GM20431 (cell line): ENCODE measurements around the gene SKIL.

Source experiments
- in situ Hi-C: fragments of 300-500 bp; cut with MseI, MboI; formaldehyde crosslinking; loops from one replicate; pipeline ENCODE4 v1.15.0; 2020; ENCODE audit warnings: low sequenced_read_pairs; ENCODE audit not compliant: unreplicated experiment

Gene SKIL

DNA sequence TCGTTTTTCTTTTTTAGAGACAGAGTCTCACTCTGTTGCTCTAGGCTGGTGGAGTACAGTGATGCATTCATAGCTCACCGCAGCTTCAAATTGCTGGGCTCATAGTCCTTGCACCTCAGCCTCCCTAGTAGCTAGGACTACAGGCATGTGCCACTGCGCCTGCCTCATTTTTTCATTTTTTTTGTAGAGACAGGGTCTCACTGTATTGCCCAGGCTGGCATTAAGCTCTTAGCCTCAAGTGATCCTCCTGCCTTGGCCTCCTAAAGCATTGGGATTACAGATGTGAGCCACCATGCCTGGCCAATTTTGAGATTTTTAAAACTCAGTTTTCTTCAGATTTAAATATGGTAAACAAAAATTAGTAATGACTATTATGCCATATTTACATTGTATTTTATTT is 29.0 kb downstream of the SKIL start:
- in situ Hi-C loops, result no loop called here

DNA sequence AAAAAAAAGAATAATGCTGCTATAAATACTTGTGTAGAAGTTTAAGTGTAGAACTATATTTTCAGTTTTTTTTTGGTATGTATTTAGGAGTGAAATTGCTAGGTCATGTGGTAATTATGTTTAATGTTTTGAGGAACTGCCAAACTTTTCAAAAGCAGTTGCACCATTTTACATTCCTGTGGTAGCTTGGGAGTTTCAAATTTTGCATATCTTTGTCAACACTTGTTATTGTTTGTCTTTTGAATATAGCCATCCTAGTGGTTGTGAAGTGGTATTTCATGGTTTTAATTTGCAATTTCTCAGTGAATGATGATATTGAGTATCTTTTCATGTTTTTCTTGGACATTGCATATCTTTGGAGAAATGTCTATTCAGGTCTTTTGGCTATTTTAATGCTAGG is 30.4 kb downstream of the SKIL start:
- in situ Hi-C loops, result no loop called here

DNA sequence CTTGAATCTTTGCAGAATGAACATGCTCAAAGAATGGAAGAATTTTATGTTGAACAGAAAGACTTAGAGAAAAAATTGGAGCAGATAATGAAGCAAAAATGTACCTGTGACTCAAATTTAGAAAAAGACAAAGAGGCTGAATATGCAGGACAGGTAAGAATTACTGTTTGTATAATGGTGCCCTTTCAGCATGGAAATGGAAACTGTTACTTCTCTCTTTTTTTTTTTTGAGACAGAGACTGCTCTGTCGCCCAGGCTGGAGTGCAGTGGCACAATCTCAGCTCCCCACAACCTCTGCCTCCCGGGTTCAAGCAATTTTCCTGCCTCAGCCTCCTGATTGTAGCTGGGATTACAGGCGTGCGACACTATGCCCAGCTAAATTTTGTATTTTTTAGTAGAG is 33.6 kb downstream of the SKIL start:
- in situ Hi-C loops, result no loop called here

DNA sequence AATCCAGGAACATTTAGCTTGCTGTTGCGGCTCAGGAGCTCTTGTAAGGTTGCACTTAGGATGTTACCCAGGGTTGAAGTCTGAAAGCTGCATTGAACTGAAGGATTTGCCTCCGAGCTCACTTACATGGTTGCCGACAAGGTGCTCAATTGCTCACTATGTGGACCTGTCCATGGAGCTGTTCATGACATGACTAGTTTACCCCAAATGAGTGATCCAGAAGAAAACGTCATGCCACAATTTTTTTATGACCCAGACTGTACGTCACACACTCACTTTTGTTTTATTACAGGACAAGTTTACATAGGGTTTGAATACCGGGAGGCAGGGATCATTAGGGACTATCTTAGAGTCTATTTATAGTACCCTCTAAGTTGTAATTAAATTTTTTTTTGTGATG is 40.2 kb downstream of the SKIL start:
- in situ Hi-C loops, result no loop called here

DNA sequence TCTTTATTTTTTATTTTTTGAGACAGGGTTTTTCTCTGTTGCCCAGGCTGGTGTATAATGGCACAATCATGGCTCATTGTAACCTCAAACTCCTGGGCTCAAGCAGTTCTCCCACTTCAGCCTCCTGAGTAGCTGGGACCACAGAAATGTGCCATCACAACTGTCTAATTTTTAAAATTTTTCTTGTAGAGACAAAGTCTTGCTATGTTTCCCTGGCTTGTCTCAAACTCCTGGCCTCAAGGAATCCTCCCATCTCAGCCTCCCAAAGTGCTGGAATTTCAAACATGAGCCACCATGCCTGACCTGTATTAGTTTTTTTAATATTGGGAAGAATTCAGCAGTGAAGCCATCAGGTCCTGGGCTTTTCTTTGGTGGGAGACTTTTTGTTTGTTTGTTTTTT is 47.6 kb downstream of the SKIL start:
- in situ Hi-C loops, result loop anchor here (25.0 kb wide), 2 partner anchors 93 to 282 kb away; no protein-coding TSS in a partner anchor

DNA sequence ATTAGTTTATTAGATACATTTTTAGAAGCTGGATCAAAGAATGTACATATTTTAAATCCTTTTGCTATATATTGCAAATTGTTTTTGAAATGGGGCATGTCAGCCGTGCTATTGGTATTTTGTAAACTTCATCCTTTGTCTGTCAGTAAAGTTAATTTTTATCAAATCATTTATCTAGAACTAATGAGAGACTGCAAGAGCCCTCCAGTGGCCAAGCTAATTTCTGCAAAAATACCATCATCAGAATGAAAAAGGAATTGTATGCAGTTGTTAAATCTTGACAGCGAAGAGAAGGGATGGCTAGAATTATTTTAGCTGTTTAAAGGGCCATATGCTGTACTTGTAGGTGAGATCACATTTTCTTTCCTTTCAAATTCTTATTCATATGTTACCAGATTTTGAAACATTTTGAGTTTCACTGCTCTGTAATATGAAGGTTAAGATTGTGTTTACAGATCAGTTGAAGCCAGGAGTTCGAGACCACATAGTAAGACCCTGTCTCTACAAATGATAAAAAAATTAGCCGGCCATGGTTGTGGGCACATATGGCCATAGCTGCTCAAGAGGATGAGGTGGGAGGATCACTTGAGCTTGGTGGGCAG is 53.0 kb downstream of the SKIL start:
- in situ Hi-C loops, result loop anchor here (10.0 to 25.0 kb wide), 3 partner anchors 98 to 404 kb away; no protein-coding TSS in a partner anchor

DNA sequence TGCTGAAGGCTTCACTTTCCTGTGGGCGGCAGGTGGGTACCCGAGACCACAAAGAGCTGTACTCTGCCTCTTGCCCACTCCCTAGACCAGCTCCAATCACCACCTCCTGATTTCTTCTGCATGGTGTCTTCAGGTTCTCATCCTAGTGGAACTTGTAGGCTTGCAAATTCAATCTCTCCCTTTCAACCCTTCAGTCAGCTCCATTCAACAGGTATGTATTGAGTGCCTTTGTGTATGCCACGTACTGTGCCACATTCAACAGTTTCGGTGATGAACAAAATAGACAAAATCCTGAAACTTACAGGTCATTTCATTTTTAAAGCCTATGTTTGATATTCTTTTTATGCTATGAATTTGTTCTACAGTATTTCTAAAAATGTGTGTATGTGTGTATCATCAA is 55.8 kb downstream of the SKIL start:
- in situ Hi-C loops, result loop anchor here (10.0 to 25.0 kb wide), 3 partner anchors 101 to 402 kb away; no protein-coding TSS in a partner anchor

DNA sequence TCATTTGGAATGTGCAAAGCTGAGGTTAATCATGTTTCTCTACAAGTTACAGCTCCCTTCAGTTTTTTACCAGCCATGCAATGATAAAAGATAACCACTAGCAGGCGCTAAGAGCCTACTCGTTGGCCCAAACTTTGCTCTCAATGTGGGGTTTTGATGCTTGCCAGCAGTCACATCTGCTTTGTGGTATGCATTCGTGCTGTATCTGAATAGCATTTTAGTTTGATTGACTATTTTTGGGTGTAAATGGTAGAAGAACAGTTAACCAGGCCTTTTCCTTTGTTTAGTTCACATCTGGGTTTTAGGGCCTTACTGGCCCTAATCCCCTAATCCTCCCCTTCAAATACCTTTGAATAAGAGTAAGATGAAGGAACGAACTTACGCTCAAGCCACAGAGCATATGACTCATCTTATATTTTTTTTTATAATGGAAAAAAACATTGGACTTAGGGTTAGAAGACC is 56.7 kb downstream of the SKIL start:
- in situ Hi-C loops, result loop anchor here (10.0 to 25.0 kb wide), 3 partner anchors 102 to 401 kb away; no protein-coding TSS in a partner anchor

DNA sequence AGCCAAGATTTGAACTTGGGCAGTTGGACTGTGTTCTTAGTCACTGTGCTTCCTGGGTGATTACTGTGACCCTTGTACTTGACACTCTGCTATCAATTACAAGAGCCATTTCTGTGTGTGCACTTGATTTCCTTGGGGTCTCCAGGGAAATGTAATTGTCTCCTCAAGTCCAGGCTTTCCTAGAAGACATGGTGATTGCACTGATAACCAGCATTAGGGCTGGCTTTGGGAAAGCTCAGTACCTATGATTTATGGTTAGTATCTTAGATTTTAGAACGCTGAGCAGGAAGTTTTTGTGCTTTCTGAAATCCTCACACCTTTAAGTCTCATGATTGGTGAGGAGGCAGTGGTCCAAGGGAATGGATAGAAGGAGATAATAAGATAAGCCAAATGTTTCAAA is 59.6 kb downstream of the SKIL start:
- in situ Hi-C loops, result loop anchor here (10.0 to 25.0 kb wide), 3 partner anchors 105 to 398 kb away; no protein-coding TSS in a partner anchor

DNA sequence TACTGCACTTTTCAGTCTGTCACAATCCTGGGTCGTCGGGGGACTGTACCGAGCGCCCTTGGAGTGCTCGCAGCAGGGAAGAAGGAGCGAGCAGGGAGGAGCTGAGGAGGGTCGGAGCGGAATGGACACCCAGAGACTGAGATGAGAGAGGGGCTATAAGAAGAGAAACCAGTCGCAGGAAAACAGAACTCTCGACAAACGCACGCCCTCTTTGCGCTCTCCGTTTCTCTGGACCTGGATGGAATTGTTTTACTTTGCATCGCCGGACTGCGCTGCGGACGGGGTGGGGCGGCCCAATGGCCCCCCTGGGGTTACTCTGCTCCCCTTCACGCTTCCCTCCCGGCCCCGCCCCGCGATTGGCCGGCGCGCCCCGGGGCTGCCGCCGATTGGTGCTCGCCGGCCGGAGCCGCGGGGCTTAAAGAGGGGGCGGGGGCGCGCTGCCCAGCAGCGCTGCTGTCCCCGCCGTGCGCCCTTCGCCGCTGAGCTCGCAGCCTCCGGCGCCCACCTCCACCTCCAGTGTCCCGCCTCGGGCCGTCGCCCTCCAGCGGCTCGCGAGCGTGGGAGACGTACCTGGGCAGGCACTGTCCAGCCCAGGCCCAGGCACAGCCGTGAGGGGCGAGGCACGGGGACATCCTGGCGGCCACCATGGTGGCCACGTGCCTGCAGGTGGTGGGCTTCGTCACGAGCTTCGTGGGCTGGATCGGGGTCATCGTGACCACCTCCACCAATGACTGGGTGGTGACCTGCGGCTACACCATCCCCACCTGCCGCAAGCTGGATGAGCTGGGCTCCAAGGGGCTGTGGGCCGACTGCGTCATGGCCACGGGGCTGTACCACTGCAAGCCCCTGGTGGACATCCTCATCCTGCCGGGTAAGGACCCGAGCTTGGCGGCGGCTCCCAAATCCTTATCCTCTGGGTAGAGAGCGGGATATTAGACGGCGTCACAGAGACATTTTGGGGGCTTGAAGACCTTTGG is 61.2 kb downstream of the SKIL start, which contains the start of gene CLDN11:
TSS of gene CLDN11 (plus strand) at position 447 of the 977 bp plus-strand sequence. CDS start at position 646, 199 bp downstream.
- in situ Hi-C loops, result loop anchor here (10.0 to 25.0 kb wide), 3 partner anchors 106 to 396 kb away; no protein-coding TSS in a partner anchor

DNA sequence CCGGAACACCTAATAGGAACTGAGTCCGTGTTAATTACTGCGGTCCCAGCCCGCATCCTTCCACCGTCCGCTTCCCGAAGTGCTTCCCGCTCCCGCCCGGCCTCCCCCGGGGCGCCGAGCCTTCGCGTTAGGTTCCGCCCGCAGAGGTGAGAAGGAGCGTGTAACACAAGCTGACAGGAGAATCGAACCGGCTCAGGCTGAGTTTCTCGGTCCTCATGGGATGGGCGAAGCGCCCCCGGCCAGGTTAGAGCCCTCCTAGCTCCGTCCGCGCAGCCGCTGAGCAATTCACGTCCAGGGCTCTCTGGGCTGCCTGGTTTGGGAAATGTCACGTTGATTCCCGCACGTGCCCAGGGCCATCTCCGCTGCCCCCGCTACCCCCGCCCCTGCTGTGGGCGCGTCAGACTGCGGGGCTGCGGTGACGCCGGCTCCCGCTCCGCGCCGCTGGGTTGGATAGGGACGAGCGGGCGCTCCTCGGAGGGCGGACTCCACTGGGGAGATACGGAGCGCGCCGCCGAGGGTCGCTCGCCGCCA is 62.1 kb downstream of the SKIL start:
- in situ Hi-C loops, result loop anchor here (10.0 to 25.0 kb wide), 3 partner anchors 107 to 395 kb away; no protein-coding TSS in a partner anchor

DNA sequence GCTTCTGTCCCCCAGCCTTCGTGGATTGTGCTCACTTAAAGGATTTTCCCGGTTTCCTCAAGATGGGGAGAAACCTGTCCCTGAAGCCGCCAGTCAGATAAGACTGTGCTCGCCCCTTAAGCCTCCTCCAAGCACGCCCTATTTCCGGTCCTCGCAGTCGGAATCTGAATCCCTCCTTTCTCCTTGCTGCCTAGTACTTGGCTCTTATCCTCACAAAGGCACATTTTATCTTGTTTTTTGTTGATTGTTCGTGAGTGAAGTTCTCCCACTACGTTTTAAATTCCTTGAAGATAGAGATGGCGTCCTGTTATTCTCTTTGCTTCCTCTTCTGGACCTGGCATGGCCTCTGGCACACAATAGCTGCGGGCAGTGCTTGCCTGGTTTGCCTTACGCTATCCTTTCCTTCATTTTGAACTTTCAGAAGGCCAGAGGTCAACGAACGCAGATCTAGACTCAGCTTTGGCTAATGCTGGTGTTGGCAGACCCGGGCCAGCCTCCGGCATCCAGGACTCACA is 62.8 kb downstream of the SKIL start:
- in situ Hi-C loops, result loop anchor here (25.0 kb wide), 2 partner anchors 108 to 267 kb away; no protein-coding TSS in a partner anchor

DNA sequence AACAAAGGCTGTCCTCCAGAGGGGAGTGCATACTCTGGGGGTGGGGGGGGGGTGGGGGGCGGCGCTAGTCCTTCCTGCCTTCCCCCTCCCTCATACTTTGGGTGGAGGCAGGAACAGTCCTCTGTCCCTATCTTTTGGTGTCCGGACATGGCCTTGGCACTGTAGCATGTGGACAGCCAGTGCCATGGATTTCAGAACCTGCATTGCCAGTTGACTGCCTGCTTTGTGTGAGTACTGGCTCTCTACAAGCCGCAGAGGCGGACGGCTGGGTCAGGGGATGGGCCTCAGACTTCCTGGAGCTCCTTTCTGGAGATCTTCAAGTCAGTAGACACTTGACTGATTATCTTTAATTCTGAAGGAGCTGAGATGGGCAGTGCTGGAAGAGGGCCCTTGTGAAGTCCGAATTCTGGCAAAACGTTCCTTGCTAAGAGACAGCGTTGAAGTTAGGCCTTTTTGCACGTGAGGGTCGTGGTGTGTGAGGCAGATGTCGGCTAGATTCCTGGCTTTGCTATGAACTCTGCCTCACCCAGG is 63.7 kb downstream of the SKIL start:
- in situ Hi-C loops, result loop anchor here (25.0 kb wide), 2 partner anchors 109 to 266 kb away; no protein-coding TSS in a partner anchor

DNA sequence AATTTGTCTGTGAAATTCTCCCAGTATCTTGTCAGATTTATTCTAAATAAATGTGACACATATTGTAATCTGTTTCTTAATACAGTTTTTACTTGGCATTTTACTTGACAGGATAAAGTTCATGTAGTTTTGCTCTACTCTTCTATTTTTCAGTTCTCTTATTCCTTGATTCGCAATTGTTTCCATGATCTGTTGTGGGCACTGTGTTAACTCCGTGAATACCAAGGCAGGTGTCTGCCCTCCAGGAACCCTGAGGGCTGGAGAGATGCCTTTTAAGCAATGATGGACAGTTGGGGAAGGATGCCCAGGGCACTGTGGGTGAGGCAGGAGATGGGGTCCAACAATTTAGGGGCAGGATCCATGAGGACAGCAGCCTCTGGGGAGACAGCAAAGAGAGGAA is 64.2 kb downstream of the SKIL start:
- in situ Hi-C loops, result loop anchor here (25.0 kb wide), 2 partner anchors 109 to 266 kb away; no protein-coding TSS in a partner anchor

DNA sequence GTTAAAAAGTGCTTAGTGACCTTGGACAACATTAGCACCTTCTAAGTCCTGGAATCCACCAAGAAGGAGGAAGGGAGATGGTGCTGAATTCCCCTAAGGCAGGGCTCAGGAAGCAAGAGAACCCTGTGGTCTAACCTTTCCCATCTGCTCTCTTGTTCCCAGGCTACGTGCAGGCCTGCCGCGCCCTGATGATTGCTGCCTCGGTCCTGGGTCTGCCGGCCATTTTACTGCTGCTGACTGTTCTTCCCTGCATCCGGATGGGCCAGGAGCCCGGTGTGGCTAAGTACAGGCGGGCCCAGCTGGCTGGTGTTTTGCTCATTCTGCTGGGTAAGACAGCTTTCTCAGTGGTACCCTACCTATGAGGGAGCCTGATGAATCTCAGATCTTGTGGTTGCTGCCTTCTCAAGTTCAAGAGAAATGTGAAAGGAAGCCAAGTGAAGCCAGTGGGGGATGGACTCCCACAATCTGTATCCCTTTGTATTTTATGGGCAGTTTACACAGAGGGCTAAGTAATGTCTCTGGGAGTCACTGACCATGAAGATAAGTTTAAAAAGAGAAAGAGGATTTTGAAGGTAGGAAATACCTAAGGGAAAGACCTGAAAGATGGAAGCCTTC is 65.6 kb downstream of the SKIL start:
- in situ Hi-C loops, result loop anchor here (25.0 kb wide), 2 partner anchors 111 to 264 kb away; no protein-coding TSS in a partner anchor

DNA sequence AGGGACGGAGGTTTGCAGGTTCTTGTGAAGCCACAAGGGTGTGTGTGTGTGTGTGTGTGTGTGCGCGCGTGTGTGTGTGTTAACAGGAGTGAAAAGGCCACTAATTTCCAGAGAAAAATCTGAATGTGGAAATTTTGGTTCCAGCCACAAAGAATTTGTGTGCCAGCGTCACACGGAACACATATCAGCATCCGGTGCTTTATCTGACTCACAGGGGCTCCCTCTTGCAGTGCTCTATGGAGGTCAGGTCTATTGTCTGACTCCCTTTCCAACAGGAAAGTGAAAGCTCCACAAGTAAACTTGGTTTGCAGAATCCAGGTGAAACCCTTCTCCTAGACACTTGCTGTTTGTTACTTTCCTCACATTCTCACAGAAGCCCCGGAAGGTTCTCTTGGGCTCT is 67.4 kb downstream of the SKIL start:
- in situ Hi-C loops, result loop anchor here (25.0 kb wide), 2 partner anchors 113 to 262 kb away; no protein-coding TSS in a partner anchor

DNA sequence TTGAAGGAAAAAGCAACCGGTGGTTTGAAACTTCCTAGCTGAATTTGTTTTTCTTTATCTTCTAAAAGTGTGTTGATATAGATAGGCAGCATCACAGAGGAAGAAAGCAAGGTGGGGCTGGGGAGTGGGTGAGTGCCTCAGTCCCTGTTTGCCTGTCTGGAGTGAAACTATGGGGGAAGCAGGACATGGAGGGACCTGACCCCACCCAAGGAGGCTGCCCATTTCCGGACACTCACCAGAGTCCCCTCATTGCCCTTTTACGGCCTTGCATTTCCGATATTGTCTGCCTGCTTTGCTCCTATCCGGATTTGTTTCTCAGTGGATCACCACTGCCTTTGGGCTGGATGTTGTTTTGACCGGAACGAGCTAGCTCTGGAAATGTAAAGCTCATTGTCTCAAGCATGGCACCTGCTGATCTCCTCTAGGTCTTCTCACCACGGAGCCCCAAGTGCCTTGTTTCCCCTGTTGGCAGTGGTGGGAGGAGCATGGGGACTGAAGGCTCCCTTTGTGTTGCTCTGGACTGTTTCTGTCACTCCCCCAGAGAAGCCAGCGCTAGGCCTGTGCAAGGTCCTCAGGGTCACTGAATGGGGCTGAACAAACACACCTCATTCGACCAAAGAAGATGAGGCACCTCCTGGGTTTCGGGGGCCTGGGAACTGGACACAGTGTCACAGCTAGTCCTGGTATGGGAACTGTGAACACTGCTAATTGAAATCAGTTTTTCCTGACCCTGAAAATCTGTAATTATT is 68.2 kb downstream of the SKIL start:
- in situ Hi-C loops, result no loop called here

DNA sequence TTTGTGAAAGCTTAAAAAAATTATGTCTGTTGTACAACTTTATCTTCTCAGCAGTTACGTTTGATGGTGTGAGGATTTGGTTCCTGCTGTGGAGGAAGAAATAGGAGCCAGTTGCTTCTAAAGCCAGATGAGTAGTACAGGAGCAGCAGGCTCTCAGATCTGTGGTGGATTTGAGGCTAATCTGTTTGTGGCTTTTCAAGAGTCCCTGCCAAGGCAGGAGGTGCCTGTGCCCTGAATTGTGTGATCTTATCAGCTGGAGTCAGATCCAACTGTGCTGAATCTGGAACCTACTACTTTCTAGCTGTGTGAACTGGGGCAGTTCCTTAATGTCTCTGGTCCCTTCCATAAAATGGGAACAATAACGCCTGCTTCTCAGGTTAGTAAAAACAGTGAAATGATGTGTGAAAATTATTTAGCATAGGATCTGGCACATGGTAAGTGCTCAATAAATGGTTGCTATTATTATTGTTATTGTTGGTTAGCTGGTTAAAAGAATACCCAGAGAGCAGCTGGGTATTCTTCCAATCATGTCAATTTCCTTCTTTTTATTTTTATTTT is 68.8 kb downstream of the SKIL start:
- in situ Hi-C loops, result no loop called here
